PC-9 (cell line): ENCODE data around the gene SSR3.

Experiments used
- EZH2 ChIP-seq: fragments of 200-600 bp; sonication (generic); IDR thresholded peaks from 2 replicates; pipeline ENCODE4 v1.8.0; 2017; ENCODE audit warnings: antibody characterized with exemption, low read depth
- TF ChIP-seq, protein P1 (sequence below): fragments of 200-600 bp; sonication (generic); conservative IDR thresholded peaks from 2 replicates; pipeline ENCODE4 v1.6.1; 2017; ENCODE audit warnings: mixed run types, antibody characterized with exemption, mild to moderate bottlenecking, moderate library complexity

- TF ChIP-seq, protein P1, sequence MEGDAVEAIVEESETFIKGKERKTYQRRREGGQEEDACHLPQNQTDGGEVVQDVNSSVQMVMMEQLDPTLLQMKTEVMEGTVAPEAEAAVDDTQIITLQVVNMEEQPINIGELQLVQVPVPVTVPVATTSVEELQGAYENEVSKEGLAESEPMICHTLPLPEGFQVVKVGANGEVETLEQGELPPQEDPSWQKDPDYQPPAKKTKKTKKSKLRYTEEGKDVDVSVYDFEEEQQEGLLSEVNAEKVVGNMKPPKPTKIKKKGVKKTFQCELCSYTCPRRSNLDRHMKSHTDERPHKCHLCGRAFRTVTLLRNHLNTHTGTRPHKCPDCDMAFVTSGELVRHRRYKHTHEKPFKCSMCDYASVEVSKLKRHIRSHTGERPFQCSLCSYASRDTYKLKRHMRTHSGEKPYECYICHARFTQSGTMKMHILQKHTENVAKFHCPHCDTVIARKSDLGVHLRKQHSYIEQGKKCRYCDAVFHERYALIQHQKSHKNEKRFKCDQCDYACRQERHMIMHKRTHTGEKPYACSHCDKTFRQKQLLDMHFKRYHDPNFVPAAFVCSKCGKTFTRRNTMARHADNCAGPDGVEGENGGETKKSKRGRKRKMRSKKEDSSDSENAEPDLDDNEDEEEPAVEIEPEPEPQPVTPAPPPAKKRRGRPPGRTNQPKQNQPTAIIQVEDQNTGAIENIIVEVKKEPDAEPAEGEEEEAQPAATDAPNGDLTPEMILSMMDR, result no peak
- TF ChIP-seq EZH2, result no peak
These were observed 59.1 kb downstream of the SSR3 start for GRCh38 chr3:156495816-156496215.
